ENCODE measurements around the gene NALF2.

NALF2 gene

DNA sequence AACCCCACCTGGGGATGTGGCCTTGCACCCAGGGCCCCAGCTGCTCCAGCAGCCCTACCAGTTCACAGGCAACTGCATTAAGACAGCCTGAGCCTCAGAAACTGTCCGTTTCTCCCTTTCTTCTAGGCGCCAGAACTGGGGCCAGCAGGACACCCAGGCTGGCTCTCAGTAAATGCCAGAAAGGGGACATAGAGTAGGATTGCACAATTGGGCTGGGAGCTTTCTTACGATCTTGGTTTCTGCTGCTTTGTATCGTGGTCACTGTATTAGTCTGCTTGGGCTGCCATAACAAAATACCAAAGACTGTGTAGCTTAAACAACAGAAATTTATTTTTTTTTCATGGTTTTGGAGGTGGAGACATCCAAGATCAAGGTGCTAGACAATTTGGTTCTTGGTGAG is 48.4 kb downstream of the NALF2 start:
- H3K4me3 ChIP-seq (ENCODE audit: low read depth, low read length) = no peak overlapping the region
- TF ChIP-seq, protein P1, sequence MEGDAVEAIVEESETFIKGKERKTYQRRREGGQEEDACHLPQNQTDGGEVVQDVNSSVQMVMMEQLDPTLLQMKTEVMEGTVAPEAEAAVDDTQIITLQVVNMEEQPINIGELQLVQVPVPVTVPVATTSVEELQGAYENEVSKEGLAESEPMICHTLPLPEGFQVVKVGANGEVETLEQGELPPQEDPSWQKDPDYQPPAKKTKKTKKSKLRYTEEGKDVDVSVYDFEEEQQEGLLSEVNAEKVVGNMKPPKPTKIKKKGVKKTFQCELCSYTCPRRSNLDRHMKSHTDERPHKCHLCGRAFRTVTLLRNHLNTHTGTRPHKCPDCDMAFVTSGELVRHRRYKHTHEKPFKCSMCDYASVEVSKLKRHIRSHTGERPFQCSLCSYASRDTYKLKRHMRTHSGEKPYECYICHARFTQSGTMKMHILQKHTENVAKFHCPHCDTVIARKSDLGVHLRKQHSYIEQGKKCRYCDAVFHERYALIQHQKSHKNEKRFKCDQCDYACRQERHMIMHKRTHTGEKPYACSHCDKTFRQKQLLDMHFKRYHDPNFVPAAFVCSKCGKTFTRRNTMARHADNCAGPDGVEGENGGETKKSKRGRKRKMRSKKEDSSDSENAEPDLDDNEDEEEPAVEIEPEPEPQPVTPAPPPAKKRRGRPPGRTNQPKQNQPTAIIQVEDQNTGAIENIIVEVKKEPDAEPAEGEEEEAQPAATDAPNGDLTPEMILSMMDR (IDR thresholded peaks at IDR 0.05; ENCODE audit: low read depth, low read length, missing control alignments) = no peak
- no peak for DNase-seq (ENCODE audit: low read depth)
- in situ Hi-C loops (cut with HindIII; ENCODE audit: low sequenced_read_pairs) = no loop called here
